DMS 273 (cell line): ENCODE data around the gene CCDC124.
"Not testable (repeated sequence)": the region's sequence is repeated elsewhere in the genome, so short reads cannot be mapped to it uniquely, and the experiment has no call there.

Source experiments
- DNase-seq: peaks from one replicate; lab custom pipeline; 2025; ENCODE audit not compliant: unreplicated experiment; lab: John Stamatoyannopoulos, UW

The CCDC124 gene

DNA sequence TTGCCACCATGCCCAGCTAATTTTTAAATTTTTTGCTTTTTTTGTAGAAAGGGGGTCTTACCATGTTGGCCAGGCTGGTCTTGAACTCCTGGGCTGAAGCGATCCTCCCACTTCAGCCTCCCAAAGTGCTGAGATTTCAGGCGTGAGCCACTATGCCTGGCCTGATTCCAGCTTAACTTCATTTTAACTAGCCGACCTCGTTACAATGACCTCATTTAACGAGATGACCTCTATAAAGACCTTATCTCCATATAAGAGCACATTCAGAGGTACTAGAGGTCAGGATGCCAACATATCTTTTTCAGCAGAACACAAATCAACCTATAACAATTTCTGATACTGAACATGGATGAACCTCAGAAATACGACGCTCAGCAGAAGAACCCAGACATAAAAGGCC, 44.7 kb downstream of the CCDC124 start:
- DNase-seq, result no peak

DNA sequence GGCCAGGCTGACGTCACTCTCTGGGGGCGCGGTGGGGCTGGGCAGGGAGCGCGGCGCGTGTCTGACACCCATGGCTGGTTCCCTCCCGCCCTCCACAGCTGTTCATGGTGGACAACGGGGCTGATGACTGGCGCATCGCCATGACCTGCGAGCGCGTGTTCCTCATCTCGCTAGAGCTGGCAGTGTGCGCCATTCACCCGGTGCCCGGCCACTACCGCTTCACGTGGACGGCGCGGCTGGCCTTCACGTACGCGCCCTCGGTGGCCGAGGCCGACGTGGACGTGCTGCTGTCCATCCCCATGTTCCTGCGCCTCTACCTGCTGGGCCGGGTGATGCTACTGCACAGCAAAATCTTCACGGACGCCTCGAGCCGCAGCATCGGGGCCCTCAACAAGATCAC, 48.8 kb downstream of the CCDC124 start:
- DNase-seq, result no peak

DNA sequence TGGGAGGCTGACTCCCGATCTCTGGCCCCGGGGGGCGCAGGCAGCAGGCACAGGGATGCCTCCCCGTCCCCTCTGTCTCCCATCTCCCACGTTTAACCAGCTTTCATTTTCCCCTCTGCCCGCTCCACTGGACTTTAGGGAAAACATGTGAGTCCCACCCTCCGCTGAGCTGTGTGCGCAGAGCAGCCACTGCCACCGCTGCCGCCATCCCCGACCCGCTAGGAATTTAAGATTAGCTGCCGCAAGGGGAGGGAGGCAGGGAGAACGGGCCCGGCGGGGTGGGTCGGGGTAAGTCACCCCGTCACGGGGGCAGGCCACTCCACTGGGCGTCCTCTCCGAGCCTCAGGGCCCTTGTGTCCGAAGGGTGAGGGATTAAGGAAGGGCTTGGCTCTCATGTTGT, 49.6 kb downstream of the CCDC124 start:
- DNase-seq, result no peak

DNA sequence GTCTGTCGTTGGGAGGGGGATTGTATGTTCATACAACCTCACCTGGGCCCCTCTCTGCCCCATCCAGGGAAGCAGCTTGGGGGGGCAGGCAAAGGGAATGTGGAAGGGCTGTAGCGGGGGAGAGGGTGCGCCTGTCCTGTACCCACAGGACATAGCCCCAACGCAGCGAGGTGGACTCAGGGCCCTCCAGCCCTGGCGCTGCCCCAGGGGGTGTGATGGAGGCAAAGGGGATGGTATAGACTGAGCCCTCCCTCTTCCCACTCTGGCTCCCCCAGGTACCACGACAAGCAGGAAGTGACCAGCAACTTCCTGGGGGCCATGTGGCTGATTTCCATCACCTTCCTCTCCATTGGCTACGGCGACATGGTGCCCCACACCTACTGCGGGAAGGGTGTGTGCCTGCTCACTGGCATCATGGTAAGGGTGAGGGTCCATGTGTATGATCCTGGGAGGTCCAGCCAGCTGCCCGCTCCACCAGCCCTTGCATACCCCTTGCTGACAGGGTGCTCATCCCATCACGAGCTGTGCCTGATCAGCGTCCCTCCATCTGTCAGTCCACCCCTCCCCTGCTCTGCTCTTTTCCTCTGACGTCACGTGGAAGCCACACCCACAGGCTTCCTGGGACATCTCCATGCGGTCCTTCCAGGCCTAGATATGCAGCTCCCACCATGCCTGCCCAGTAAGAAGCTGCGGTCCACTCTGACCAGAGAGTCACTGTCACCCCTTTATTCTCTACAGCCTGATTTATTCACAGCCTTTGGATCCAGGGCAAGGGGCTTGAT, 52.4 kb downstream of the CCDC124 start:
- DNase-seq, result peak; percentile 60

DNA sequence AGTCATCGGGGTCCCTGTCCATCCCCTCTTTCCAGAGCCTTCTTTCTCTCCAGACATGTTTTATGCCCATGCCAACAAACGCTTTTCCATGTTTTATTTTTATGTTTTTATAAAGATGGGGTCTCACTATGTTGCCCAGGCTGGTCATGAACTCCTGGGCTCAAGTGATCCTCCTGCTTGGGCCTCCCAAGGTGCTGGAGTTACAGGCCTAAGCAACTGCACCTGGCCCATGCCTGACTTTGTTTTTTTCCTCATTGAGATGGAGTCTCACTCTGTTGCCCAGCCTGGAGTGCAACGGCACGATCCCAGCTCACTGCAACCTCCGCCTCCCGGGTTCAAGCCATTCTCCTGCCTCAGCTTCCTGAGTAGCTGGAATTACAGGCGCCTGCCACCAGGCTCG, 53.8 kb downstream of the CCDC124 start:
- not testable (repeated sequence) for DNase-seq

DNA sequence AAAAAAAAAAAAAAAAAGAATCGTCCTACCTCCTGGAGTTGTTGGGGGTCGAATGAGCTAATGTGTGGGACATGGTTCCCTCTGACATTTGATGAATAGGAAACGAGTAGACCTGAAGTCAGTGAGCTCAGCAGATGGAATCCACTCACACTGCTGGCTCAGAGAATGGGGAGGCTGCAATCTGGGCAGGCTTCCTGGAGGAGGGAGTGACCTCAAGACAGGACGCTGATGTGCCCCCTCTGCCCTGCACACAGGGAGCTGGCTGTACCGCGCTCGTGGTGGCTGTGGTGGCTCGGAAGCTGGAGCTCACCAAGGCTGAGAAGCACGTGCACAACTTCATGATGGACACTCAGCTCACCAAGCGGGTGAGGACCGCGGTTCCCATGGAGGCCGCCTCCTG, 55.3 kb downstream of the CCDC124 start:
- no peak for DNase-seq

DNA sequence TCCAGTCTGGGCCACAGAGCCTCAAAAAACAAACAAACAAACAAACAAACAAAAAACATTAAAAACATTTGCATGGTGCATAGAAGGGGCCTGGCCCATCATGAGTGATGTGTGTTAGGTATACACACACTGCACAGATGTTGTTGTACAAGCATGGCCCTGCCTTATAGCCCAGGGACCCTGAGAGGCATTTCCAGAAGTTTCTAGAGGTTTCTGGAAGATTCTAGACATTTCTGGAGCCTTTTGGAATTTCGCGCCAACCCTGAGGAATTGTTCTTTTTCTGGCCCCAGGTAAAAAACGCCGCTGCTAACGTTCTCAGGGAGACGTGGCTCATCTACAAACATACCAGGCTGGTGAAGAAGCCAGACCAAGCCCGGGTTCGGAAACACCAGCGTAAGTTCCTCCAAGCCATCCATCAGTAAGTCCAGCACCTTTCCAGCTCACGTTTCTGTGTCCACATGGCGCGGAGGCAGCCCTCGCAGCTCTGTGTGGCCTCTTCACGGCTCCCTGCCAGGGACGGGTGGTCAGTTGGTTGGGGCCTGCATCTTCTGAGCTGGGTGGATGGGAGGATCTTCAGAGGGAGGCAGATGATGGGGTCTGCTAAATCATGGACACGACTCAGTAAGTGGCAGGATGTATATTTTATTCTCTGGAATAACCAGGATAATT, 56.7 kb downstream of the CCDC124 start:
- DNase-seq, result no peak

DNA sequence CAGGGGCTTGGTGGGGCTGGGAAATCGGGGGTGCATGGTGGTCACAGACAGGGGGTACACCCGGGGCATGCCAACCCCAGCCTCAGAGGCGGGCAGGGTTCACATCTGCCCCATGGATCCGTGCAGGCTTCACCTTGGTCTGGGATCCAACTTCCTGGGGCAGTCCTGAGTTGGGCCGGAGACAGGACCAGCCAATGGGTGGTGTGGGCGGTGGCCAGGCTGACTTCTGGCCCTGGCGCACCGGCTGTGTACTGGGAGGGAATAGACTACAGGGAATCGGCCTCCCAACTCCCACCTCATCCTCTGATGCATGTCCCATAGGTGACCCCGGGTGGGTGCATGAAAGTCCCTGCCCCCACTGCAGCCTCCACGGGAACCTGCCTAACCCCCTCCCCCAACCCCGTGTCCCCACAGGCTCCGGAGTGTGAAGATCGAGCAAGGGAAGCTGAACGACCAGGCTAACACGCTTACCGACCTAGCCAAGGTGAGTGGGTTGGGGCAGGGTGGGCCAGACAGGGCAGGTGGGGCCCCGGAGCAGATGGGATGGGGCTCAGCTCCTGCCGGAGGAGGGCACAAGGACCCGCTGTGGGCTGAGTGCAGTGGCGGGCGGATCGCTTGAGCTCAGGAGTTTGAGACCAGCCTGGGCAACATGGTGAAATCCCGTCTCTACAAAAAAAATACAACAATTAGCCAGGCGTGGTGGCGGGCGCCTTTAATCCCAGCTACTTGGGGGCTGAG, 60.4 kb downstream of the CCDC124 start:
- no peak for DNase-seq
